BLaER1 (cell line): ENCODE results near the gene PSORS1C1.

Source experiments
- H3K27ac ChIP-seq: shearing (Covaris generic); formaldehyde crosslinking; 2 replicates; pipeline ENCODE4 v1.8.1; 2022
- H3K27me3 ChIP-seq: shearing (Covaris generic); formaldehyde crosslinking; 2 replicates; pipeline ENCODE4 v1.8.1; 2022
- H3K36me3 ChIP-seq: shearing (Covaris generic); formaldehyde crosslinking; 2 replicates; pipeline ENCODE4 v1.8.1; 2022
- H3K4me1 ChIP-seq: shearing (Covaris generic); formaldehyde crosslinking; 2 replicates; pipeline ENCODE4 v1.8.1; 2022
- H3K4me2 ChIP-seq: shearing (Covaris generic); formaldehyde crosslinking; 2 replicates; pipeline ENCODE4 v1.8.1; 2022
- H3K4me3 ChIP-seq: shearing (Covaris generic); formaldehyde crosslinking; 2 replicates; pipeline ENCODE4 v1.8.1; 2022
- H3K9ac ChIP-seq: shearing (Covaris generic); formaldehyde crosslinking; 2 replicates; pipeline ENCODE4 v1.8.1; 2022
- H3K9me3 ChIP-seq: shearing (Covaris generic); formaldehyde crosslinking; 2 replicates; pipeline ENCODE4 v1.8.1; 2022
- H4K20me1 ChIP-seq: shearing (Covaris generic); formaldehyde crosslinking; 2 replicates; pipeline ENCODE4 v1.8.1; 2022
- Cebpa-rat ChIP-seq: shearing (Covaris generic); IDR thresholded peaks from 2 replicates; pipeline ENCODE4 v1.8.1; 2022

Gene PSORS1C1

GRCh38 chr6:31125586-31126363, 11.2 kb downstream of the PSORS1C1 start:
- Histone ChIP-seq H3K4me1 (peaks cover 29% of the 10 kb centered on the region), H3K36me3 (no peaks in the 10 kb centered on the region), H3K27ac (no peak overlapping the region), H3K4me2 (no peak overlapping the region), H3K9me3 (no peaks in the 10 kb centered on the region), H3K4me3 (no peak overlapping the region), H4K20me1 (no peaks in the 10 kb centered on the region), H3K9ac (no peak overlapping the region), H3K27me3 (no peaks in the 10 kb centered on the region)
- no peak for TF ChIP-seq Cebpa-rat

DNA sequence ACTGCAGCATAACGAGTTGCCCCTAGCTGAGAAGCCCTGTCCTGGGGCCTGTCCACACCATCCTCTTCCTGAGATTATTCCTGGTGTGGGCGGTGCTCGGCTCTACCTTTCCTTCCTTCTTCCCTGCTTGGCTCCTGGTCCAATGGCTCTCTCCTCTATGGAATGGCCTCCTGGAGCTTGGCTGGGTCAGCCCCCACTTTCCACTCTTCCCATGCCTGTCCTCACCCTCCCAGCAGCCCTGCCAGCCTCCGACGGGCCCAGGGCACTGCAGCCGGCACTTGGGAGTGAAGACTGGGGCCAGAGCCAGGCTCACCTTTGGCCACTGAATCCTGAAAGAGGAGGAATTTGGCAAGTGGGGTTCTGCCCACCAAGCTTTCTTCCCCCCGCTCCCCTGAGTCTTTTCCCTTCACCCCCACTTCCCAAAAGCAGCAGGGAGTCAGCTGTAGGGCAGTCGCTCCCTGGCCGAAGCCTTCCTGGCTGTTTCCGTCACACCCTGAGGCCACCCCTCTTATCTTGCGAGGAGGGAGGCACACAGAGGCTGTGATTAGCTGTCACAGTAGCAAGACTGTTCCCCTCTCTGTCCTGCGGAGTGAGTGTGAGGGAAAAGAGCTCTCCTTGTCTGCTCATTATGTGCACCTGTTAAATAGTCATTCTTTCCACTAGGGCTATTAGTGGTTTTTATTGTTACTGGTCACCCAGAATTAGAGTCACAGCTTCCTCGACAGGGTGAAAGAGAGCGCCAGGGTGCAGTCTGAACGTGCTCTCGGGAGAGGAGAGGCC, 12.0 kb downstream of the PSORS1C1 start:
- no peaks in the 10 kb centered on the region for H3K9me3 ChIP-seq
- H3K4me2 ChIP-seq: no peak overlapping the region
- H3K4me1 ChIP-seq: peaks cover 29% of the 10 kb centered on the region
- no peak overlapping the region for H3K27ac ChIP-seq
- H3K9ac ChIP-seq: no peak overlapping the region
- TF ChIP-seq Cebpa-rat: no peak
- H4K20me1 ChIP-seq: no peaks in the 10 kb centered on the region
- no peaks in the 10 kb centered on the region for H3K36me3 ChIP-seq
- no peaks in the 10 kb centered on the region for H3K27me3 ChIP-seq
- H3K4me3 ChIP-seq: no peak overlapping the region

DNA sequence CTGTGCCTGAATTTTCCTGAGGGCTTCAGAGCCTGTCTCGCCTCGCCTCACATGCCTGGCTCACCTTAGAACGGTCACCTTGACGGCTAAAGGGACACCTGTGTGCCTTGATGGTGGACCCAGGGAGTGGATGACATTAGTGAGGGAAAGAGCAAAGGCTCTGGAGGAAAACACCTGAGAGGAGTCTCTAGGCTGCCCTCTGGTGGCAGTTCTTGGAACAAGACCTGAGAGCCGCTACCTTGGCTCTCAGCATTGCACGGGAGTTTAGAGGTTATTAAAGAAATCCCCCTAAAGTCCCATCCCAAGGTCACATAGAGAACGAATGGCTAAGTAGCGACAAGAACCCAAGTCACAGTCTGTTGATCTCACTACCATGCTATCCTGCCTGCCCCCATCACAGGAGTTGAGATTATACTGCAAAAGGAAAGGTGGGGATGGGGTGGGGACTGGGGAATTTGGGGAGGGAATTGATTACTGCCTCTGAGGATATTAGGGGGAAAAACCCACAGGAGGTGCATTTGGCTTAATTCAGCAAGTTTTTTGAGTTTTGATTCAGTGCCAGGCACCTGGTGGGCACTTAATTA, 13.6 kb downstream of the PSORS1C1 start:
- H4K20me1 ChIP-seq: no peaks in the 10 kb centered on the region
- no peaks in the 10 kb centered on the region for H3K9me3 ChIP-seq
- no peak overlapping the region for H3K9ac ChIP-seq
- no peak overlapping the region for H3K4me3 ChIP-seq
- no peak overlapping the region for H3K4me2 ChIP-seq
- no peak overlapping the region for H3K27ac ChIP-seq
- peaks cover 13% of the 10 kb centered on the region for H3K4me1 ChIP-seq
- no peaks in the 10 kb centered on the region for H3K36me3 ChIP-seq
- no peak for TF ChIP-seq Cebpa-rat
- H3K27me3 ChIP-seq: no peaks in the 10 kb centered on the region

DNA sequence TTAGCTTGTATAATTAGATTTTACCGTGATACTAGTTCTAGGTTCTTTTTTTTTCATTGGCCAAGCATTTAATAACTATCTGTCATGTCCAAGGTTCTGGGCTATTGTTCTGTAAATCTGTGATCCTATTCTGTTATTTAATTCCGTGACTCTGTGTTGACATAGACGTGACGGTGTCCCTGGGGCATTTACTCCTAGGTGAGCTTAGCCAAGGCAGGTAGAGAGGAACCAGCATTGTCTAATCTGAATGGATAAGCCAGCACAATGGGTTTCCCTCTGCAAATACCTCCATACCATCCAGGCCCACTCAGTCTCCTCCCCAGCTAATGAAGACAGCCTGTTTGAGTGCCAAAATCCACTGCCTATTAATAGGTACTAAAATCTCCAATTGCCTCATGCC, 14.5 kb downstream of the PSORS1C1 start:
- Histone ChIP-seq H4K20me1 (no peaks in the 10 kb centered on the region), H3K27me3 (no peaks in the 10 kb centered on the region), H3K27ac (no peak overlapping the region), H3K4me1 (peaks cover 11% of the 10 kb centered on the region), H3K9ac (no peak overlapping the region), H3K4me2 (no peak overlapping the region), H3K9me3 (no peaks in the 10 kb centered on the region), H3K4me3 (no peak overlapping the region), H3K36me3 (no peaks in the 10 kb centered on the region)
- TF ChIP-seq Cebpa-rat: no peak

- H4K20me1 ChIP-seq: no peaks in the 10 kb centered on the region
- H3K4me1 ChIP-seq: peaks cover 3% of the 10 kb centered on the region
- no peaks in the 10 kb centered on the region for H3K27me3 ChIP-seq
- H3K27ac ChIP-seq: no peak overlapping the region
- no peak overlapping the region for H3K9ac ChIP-seq
- no peak overlapping the region for H3K4me3 ChIP-seq
- no peaks in the 10 kb centered on the region for H3K9me3 ChIP-seq
- TF ChIP-seq Cebpa-rat: no peak
- no peak overlapping the region for H3K4me2 ChIP-seq
- H3K36me3 ChIP-seq: no peaks in the 10 kb centered on the region
Measured at GRCh38 chr6:31130751-31131150, 16.2 kb downstream of the PSORS1C1 start.

DNA sequence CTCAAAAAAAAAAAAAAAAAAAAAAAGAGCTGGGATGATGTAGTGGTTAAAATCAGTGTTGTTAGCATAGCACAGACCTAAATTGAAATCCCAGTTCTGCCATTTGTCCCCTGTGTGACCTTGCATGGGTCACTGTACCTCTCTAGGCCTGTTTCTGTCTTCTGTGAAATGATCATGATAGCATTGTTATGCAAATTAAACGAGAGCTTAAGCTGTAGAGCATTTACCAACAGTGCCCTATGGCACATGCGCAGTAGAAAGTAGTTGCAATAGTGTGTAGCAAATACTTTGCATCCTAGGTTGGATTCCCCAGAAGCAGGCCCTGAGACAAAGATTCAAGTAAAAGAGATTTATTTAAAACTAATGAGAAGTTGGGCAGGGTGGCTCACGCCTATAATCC, 17.0 kb downstream of the PSORS1C1 start:
- no peak overlapping the region for H3K27ac ChIP-seq
- no peak for TF ChIP-seq Cebpa-rat
- no peaks in the 10 kb centered on the region for H3K27me3 ChIP-seq
- no peaks in the 10 kb centered on the region for H3K4me1 ChIP-seq
- no peak overlapping the region for H3K9ac ChIP-seq
- H3K4me3 ChIP-seq: no peak overlapping the region
- no peaks in the 10 kb centered on the region for H3K36me3 ChIP-seq
- no peaks in the 10 kb centered on the region for H3K9me3 ChIP-seq
- no peak overlapping the region for H3K4me2 ChIP-seq
- H4K20me1 ChIP-seq: no peaks in the 10 kb centered on the region

DNA sequence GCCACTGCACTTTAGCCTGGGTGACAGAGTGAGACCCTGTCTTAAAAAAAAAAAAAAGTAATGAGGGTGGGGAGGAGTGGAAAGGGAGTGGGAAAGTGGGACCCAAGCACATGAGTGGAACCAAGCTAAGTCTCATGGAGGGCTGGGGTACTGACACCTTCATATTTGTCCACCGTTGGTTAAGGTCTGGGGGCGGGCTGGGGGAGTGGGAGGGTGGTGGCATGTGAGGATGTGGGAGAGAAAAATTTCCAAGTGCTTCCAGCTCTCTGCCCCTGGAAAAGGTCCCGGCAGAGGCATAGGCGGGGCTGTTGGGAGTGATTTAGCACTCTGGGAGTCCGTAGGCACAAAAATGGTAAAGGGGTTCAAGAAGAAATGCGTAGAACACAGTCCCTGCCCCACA, 18.2 kb downstream of the PSORS1C1 start:
- peaks cover 3% of the 10 kb centered on the region for H3K4me1 ChIP-seq
- TF ChIP-seq Cebpa-rat: no peak
- H3K4me3 ChIP-seq: no peak overlapping the region
- no peaks in the 10 kb centered on the region for H3K9me3 ChIP-seq
- no peaks in the 10 kb centered on the region for H3K27me3 ChIP-seq
- H3K9ac ChIP-seq: no peak overlapping the region
- no peak overlapping the region for H3K4me2 ChIP-seq
- H4K20me1 ChIP-seq: no peaks in the 10 kb centered on the region
- no peak overlapping the region for H3K27ac ChIP-seq
- H3K36me3 ChIP-seq: no peaks in the 10 kb centered on the region

DNA sequence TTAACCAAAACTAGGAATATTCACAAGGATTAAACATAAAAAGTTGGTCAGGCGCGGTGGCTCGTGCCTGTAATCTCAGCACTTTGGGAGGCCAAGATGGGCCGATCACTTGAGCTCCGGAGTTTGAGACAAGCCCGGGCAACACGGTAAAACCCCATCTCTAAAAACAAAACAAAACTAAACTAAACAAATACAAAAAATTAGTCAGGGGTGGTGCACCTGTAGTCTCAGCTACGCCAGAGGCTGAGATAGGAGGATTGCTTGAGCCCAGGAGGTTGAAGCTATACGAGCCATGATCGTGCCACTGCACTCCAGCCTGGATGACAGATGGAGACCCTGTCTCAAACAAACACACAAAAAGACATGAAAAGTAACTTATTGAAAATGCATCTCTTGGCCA, 21.1 kb downstream of the PSORS1C1 start:
- Histone ChIP-seq H3K27me3 (no peaks in the 10 kb centered on the region), H3K9me3 (no peaks in the 10 kb centered on the region), H3K36me3 (no peaks in the 10 kb centered on the region), H3K4me3 (no peak overlapping the region), H3K4me2 (no peak overlapping the region), H3K9ac (no peak overlapping the region), H3K27ac (no peak overlapping the region), H3K4me1 (peaks cover 5% of the 10 kb centered on the region), H4K20me1 (no peaks in the 10 kb centered on the region)
- TF ChIP-seq Cebpa-rat: no peak

DNA sequence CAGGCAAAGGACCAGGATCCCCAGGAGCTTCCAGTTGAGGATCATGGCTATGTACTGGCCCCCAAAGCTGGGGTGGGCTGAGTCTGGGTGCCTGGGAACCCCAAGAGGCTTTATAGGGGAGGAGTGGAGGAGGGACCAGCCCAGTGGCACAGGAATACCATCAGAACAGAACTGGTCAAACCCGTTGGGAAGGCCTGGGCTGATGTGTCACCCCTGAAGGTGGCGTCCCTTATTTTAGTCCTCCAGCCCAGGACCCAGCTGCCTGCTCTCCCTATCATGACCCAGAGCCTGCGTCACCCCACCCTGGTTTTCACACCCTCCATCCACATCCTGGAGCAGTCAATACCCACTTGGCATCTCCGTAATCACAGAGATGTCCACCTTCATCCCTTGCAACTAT, 24.4 kb downstream of the PSORS1C1 start, which contains the start of gene PSORS1C2:
Gene PSORS1C2 (minus strand): TSS at position 85 of the 400 bp plus-strand sequence. CDS start 40 bp downstream, at position 45.
- H3K9ac ChIP-seq: no peak within 1 kb of the TSS
- H3K4me1 ChIP-seq: peaks cover 5% of the 10 kb centered on the region
- no peak within 1 kb of the TSS for H3K27ac ChIP-seq
- no peaks in the 10 kb centered on the region for H3K27me3 ChIP-seq
- peaks cover 22% of the 10 kb centered on the region for H3K36me3 ChIP-seq
- H3K4me3 ChIP-seq: no peak within 1 kb of the TSS
- H3K9me3 ChIP-seq: no peaks in the 10 kb centered on the region
- H4K20me1 ChIP-seq: no peaks in the 10 kb centered on the region
- no peak for TF ChIP-seq Cebpa-rat
- H3K4me2 ChIP-seq: peak within 1 kb of the TSS; percentile 62

DNA sequence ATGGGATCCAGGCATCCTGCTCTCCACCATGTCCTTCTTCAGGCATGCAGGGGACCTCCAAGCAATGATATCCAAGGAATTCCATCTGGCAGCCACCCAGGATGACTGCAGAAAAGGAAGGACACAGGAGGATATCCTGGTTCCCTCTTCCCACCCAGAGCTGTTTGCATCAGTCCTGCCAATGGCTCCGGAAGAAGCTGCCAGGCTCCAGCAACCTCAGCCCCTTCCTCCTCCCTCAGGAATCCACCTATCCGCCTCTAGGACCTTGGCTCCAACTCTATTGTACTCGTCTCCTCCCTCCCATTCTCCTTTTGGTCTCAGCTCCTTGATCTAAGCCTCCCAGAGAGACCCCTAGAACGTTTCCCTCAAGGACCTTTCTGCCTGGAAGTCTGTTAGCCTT, 25.0 kb downstream of the PSORS1C1 start:
- Histone ChIP-seq H3K27ac (no peak overlapping the region), H3K4me2 (no peak overlapping the region), H3K9me3 (no peaks in the 10 kb centered on the region), H3K9ac (no peak overlapping the region), H3K36me3 (peaks cover 28% of the 10 kb centered on the region), H3K4me3 (no peak overlapping the region), H3K27me3 (no peaks in the 10 kb centered on the region), H3K4me1 (peaks cover 5% of the 10 kb centered on the region), H4K20me1 (no peaks in the 10 kb centered on the region)
- TF ChIP-seq Cebpa-rat: no peak
